Smooth muscle cell (in vitro differentiated cells): ENCODE data around the gene TNNI3K. TPM values are rescaled to one million over a fixed set of nuclear protein-coding genes. Genes with fewer than 3 reads are reported as not detected.

Experiments used
- DNase-seq: peaks from one replicate; lab custom pipeline; 2025; ENCODE audit not compliant: unreplicated experiment; lab: John Stamatoyannopoulos, UW
- H2AFZ ChIP-seq: fragments of 200-600 bp; sonication (generic); 2 replicates; pipeline ENCODE4 v1.6.0; 2016; ENCODE audit warnings: antibody characterized with exemption, low read depth, mild to moderate bottlenecking
- H3F3A ChIP-seq: fragments of 200-600 bp; sonication (generic); 2 replicates; pipeline ENCODE4 v1.6.0; 2017; ENCODE audit warnings: antibody characterized with exemption, low read depth
- H3K27ac ChIP-seq: fragments of 200-600 bp; sonication (generic); 2 replicates; pipeline ENCODE4 v1.5.1; 2016; ENCODE audit warnings: low read depth, mild to moderate bottlenecking
- H3K27me3 ChIP-seq: fragments of 200-600 bp; sonication (generic); 2 replicates; pipeline ENCODE4 v1.6.1; 2016; ENCODE audit warnings: low read depth, mild to moderate bottlenecking
- H3K36me3 ChIP-seq: fragments of 200-600 bp; sonication (generic); 2 replicates; pipeline ENCODE4 v1.5.1; 2016; ENCODE audit warnings: low read depth
- H3K4me1 ChIP-seq: fragments of 200-600 bp; sonication (generic); 2 replicates; pipeline ENCODE4 v1.5.1; 2016; ENCODE audit warnings: low read depth
- H3K4me2 ChIP-seq: fragments of 200-600 bp; sonication (generic); 2 replicates; pipeline ENCODE4 v1.6.0; 2016; ENCODE audit warnings: mild to moderate bottlenecking
- H3K4me3 ChIP-seq: fragments of 200-600 bp; sonication (generic); 2 replicates; pipeline ENCODE4 v1.5.1; 2016; ENCODE audit warnings: mild to moderate bottlenecking
- H3K79me2 ChIP-seq: fragments of 200-600 bp; sonication (generic); 2 replicates; pipeline ENCODE4 v1.6.0; 2016; ENCODE audit warnings: low read depth, mild to moderate bottlenecking
- H3K9ac ChIP-seq: fragments of 200-600 bp; sonication (generic); 2 replicates; pipeline ENCODE4 v1.6.0; 2016; ENCODE audit warnings: low read depth
- H3K9me3 ChIP-seq: fragments of 200-600 bp; sonication (generic); replicated peaks from 2 replicates; pipeline ENCODE4 v1.5.1; 2016; ENCODE audit warnings: low read depth
- H4K20me1 ChIP-seq: fragments of 200-600 bp; sonication (generic); 2 replicates; pipeline ENCODE4 v1.6.0; 2016; ENCODE audit warnings: low read depth
- WGBS: methylation state at CpG from one replicate; pipeline ENCODE4 v1.1.7; 2016; ENCODE audit warnings: low lambda C conversion rate; 5-methylcytosine and 5-hydroxymethylcytosine counted together
- polyA plus RNA-seq: library from polyadenylated mRNA; unstranded; fragments of >200 nt; fragmentation: Nextera tagmentation; extraction: Ambion mirVana; gene quantifications from 2 replicates; pipeline ENCODE4 v1.2.1, GENCODE V29; 2016
- total RNA-seq: library from RNA; depleted of rRNA; stranded (reverse); fragments of >200 nt; gene quantifications from 2 replicates; pipeline ENCODE4 v1.2.3, GENCODE V29; 2014
- TF ChIP-seq, protein P1 (sequence below): fragments of 200-600 bp; sonication (generic); IDR thresholded peaks from 2 replicates; pipeline ENCODE4 v1.5.1; 2017; ENCODE audit warnings: borderline replicate concordance, mild to moderate bottlenecking, antibody characterized with exemption; ENCODE audit not compliant: insufficient read depth, poor library complexity, severe bottlenecking

The TNNI3K gene
- total and polyA plus RNA-seq, 2 experiments from 2014 or later: 0.55 to 9.6 TPM

GRCh38 chr1:74505928-74506710 lies 270.9 kb downstream of the TNNI3K start:
- Histone ChIP-seq H3F3A (no peaks in the 10 kb centered on the region), H3K9ac (no peak overlapping the region), H3K4me1 (peaks cover 37% of the 10 kb centered on the region), H3K27ac (no peak overlapping the region), H3K9me3 (no peaks in the 10 kb centered on the region), H3K79me2 (no peaks in the 10 kb centered on the region), H2AFZ (no peak overlapping the region), H3K27me3 (no peaks in the 10 kb centered on the region), H3K4me2 (peak overlapping the region; percentile 11), H3K36me3 (no peaks in the 10 kb centered on the region), H4K20me1 (no peaks in the 10 kb centered on the region), H3K4me3 (no peak overlapping the region)
- WGBS: 34% methylated on average over 8 of the region's 8 CpGs
- TF ChIP-seq, protein P1, sequence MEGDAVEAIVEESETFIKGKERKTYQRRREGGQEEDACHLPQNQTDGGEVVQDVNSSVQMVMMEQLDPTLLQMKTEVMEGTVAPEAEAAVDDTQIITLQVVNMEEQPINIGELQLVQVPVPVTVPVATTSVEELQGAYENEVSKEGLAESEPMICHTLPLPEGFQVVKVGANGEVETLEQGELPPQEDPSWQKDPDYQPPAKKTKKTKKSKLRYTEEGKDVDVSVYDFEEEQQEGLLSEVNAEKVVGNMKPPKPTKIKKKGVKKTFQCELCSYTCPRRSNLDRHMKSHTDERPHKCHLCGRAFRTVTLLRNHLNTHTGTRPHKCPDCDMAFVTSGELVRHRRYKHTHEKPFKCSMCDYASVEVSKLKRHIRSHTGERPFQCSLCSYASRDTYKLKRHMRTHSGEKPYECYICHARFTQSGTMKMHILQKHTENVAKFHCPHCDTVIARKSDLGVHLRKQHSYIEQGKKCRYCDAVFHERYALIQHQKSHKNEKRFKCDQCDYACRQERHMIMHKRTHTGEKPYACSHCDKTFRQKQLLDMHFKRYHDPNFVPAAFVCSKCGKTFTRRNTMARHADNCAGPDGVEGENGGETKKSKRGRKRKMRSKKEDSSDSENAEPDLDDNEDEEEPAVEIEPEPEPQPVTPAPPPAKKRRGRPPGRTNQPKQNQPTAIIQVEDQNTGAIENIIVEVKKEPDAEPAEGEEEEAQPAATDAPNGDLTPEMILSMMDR: no peak
- no peak for DNase-seq

DNA sequence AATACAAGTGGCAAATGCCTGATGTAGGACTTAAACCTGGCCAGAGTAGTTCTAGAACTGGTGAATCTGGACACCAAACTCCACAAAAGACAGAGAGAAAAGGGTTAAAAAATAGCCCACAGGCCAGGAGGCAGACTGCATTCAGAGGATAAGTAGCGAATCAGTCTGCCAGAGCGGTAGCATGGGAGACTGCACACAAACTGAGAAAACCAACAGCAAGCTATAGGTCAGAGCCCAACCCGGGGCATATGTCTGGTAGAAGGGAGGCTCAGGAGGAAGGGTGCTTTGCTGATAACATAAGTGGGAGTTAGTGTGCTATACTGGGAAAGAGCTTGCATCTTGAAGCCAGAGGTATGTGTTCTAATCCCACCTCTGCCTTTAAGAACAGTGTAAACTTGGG lies 273.3 kb downstream of the TNNI3K start:
- Histone ChIP-seq H3K9me3 (no peaks in the 10 kb centered on the region), H3K9ac (no peak overlapping the region), H3K36me3 (no peaks in the 10 kb centered on the region), H4K20me1 (no peaks in the 10 kb centered on the region), H3K27ac (no peak overlapping the region), H3K4me1 (peaks cover 37% of the 10 kb centered on the region), H3K4me3 (no peak overlapping the region), H2AFZ (no peak overlapping the region), H3K4me2 (no peak overlapping the region), H3K79me2 (no peaks in the 10 kb centered on the region), H3K27me3 (no peaks in the 10 kb centered on the region), H3F3A (peaks cover 3% of the 10 kb centered on the region)
- no peak for DNase-seq
- WGBS: 18% methylated on average over 3 of the region's 3 CpGs
- TF ChIP-seq, protein P1: no peak

DNA sequence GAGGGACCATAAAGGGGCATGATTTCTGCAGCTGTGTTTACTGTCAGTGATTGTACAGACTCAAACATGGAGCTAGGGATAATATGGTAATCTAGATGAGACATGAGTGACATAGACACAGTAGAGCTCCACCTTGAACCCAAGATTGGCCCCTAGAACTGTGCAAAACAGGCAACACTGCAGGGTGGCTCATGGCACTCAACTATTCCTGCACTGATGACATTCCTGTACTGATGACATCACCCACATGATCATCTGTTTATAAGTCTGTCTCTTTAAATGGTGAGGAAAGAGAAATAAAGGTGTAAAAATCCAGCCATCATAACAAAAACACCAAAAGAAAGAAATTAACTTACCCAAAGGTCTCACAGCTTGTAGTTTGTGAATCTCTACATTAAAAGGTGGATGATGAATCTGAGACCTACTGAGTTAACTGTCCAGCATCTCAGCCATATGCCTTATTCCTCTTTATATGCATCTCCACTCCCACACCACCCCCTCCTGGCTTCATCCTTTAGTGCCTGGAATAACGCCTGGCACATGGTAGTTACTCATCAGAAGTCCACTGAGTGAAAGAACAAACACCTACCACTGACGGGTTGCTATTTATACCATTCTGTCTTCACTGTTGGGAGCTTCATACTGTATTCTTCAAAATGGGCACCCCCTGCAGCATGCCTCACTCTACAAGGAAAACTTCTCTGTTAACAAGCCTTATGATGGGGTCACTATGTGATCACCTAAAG lies 277.2 kb downstream of the TNNI3K start, which contains the start of gene LRRC53:
LRRC53 (minus strand) TSS at position 442 of the 746 bp plus-strand sequence. CDS start 29,262 bp downstream, outside the sequence.
- peaks cover 11% of the 10 kb centered on the region for H3F3A ChIP-seq
- TF ChIP-seq, protein P1: no peak
- H3K27ac ChIP-seq: no peak within 1 kb of the TSS
- no peak within 1 kb of the TSS for H2AFZ ChIP-seq
- H4K20me1 ChIP-seq: no peaks in the 10 kb centered on the region
- H3K4me2 ChIP-seq: no peak within 1 kb of the TSS
- H3K9me3 ChIP-seq: no peaks in the 10 kb centered on the region
- H3K27me3 ChIP-seq: no peaks in the 10 kb centered on the region
- no peak for DNase-seq
- H3K79me2 ChIP-seq: no peaks in the 10 kb centered on the region
- peaks cover 11% of the 10 kb centered on the region for H3K4me1 ChIP-seq
- H3K4me3 ChIP-seq: no peak within 1 kb of the TSS
- WGBS: 51% methylated on average over 2 of the region's 2 CpGs
- no peak within 1 kb of the TSS for H3K9ac ChIP-seq
- no peaks in the 10 kb centered on the region for H3K36me3 ChIP-seq
